H9 (cell line): ENCODE measurements around the gene HESX1. TPM values are rescaled to one million over a fixed set of nuclear protein-coding genes. Genes with fewer than 3 reads are reported as not detected.

Source experiments
- DNase-seq: peaks from one replicate; pipeline ENCODE4 v3.0.0-alpha.2; 2017
- H2AFZ ChIP-seq: one replicate; pipeline ENCODE4 v1.6.1; 2013; ENCODE audit warnings: mild to moderate bottlenecking, low read length, control low read depth, moderate library complexity
- H2AK5ac ChIP-seq: 2 replicates; pipeline ENCODE4 v1.6.1; 2013; ENCODE audit warnings: low read length, control low read depth, mixed read lengths; ENCODE audit not compliant: insufficient read length
- H2BK120ac ChIP-seq: one replicate; pipeline ENCODE4 v1.6.1; 2013; ENCODE audit warnings: low read depth, mild to moderate bottlenecking, low read length, control low read depth, inconsistent platforms; ENCODE audit not compliant: poor library complexity, severe bottlenecking
- H2BK12ac ChIP-seq: 2 replicates; pipeline ENCODE4 v1.6.1; 2013; ENCODE audit warnings: low read length, control low read depth, mixed read lengths, low read depth; ENCODE audit not compliant: insufficient read length
- H2BK15ac ChIP-seq: 2 replicates; pipeline ENCODE4 v1.6.1; 2013; ENCODE audit warnings: low read depth, low read length, control low read depth
- H2BK20ac ChIP-seq: one replicate; pipeline ENCODE4 v1.6.1; 2013; ENCODE audit warnings: low read depth, mild to moderate bottlenecking, low read length, control low read depth, inconsistent platforms; ENCODE audit not compliant: poor library complexity, severe bottlenecking
- H2BK5ac ChIP-seq: 2 replicates; pipeline ENCODE4 v1.6.1; 2013; ENCODE audit warnings: low read length, control low read depth, mixed read lengths; ENCODE audit not compliant: insufficient read length
- H3K14ac ChIP-seq: 2 replicates; pipeline ENCODE4 v1.6.1; 2013; ENCODE audit warnings: low read length, control low read depth; ENCODE audit not compliant: insufficient read depth
- H3K18ac ChIP-seq: 2 replicates; pipeline ENCODE4 v1.6.1; 2013; ENCODE audit warnings: low read depth, mild to moderate bottlenecking, mixed read lengths, low read length, control low read depth; ENCODE audit not compliant: insufficient read length
- H3K23ac ChIP-seq: 2 replicates; pipeline ENCODE4 v1.6.1; 2013; ENCODE audit warnings: low read length, control low read depth, mixed read lengths, low read depth; ENCODE audit not compliant: insufficient read length
- H3K23me2 ChIP-seq: 2 replicates; pipeline ENCODE4 v1.6.1; 2013; ENCODE audit warnings: low read depth, mild to moderate bottlenecking, mixed read lengths, low read length, control low read depth; ENCODE audit not compliant: insufficient read length, poor library complexity, severe bottlenecking
- H3K27ac ChIP-seq: 2 replicates; pipeline ENCODE4 v1.5.1; 2013; ENCODE audit warnings: low read length, control low read depth, mixed read lengths, low read depth; ENCODE audit not compliant: insufficient read length
- H3K27me3 ChIP-seq: 2 replicates; pipeline ENCODE4 v1.6.1; 2013; ENCODE audit warnings: low read length, control low read depth, inconsistent platforms; ENCODE audit not compliant: insufficient read depth
- H3K4ac ChIP-seq: 2 replicates; pipeline ENCODE4 v1.6.1; 2013; ENCODE audit warnings: low read depth, mild to moderate bottlenecking, control low read depth, inconsistent platforms, low read length, moderate library complexity
- H3K4me1 ChIP-seq: 2 replicates; pipeline ENCODE4 v1.6.1; 2013; ENCODE audit warnings: low read length, control low read depth, inconsistent platforms; ENCODE audit not compliant: insufficient read depth
- H3K4me2 ChIP-seq: 2 replicates; pipeline ENCODE4 v1.6.1; 2013; ENCODE audit warnings: low read length, control low read depth, mixed read lengths; ENCODE audit not compliant: insufficient read length, insufficient read depth
- H3K56ac ChIP-seq: 2 replicates; pipeline ENCODE4 v1.6.1; 2013; ENCODE audit warnings: low read depth, mild to moderate bottlenecking, mixed read lengths, low read length, control low read depth; ENCODE audit not compliant: insufficient read length
- H3K79me1 ChIP-seq: 2 replicates; pipeline ENCODE4 v1.6.1; 2013; ENCODE audit warnings: low read depth, mild to moderate bottlenecking, moderate library complexity, low read length, control low read depth, inconsistent platforms; ENCODE audit not compliant: insufficient read depth, poor library complexity, severe bottlenecking
- H3K79me2 ChIP-seq: 2 replicates; pipeline ENCODE4 v1.6.1; 2013; ENCODE audit warnings: low read length, control low read depth, inconsistent platforms; ENCODE audit not compliant: insufficient read depth
- H3K9ac ChIP-seq: 2 replicates; pipeline ENCODE4 v1.6.1; 2013; ENCODE audit warnings: low read length, control low read depth, mixed read lengths; ENCODE audit not compliant: insufficient read length; ENCODE audit errors: extremely low read depth
- H3K9me3 ChIP-seq: one replicate; pipeline ENCODE4 v1.6.1; 2013; ENCODE audit warnings: low read depth, low read length, inconsistent platforms; ENCODE audit not compliant: control insufficient read depth
- H3T11ph ChIP-seq: one replicate; pipeline ENCODE4 v1.6.1; 2013; ENCODE audit warnings: mild to moderate bottlenecking, low read length, control low read depth, inconsistent platforms
- H4K20me1 ChIP-seq: one replicate; pipeline ENCODE4 v1.6.1; 2013; ENCODE audit not compliant: control insufficient read depth, insufficient read length, insufficient read depth
- H4K5ac ChIP-seq: 2 replicates; pipeline ENCODE4 v1.6.1; 2013; ENCODE audit warnings: low read depth, mild to moderate bottlenecking, mixed read lengths, low read length, control low read depth; ENCODE audit not compliant: insufficient read length
- H4K8ac ChIP-seq: replicated peaks from 2 replicates; pipeline ENCODE4 v1.6.1; 2013; ENCODE audit warnings: low read length, control low read depth, mixed read lengths, low read depth; ENCODE audit not compliant: insufficient read length
- H4K91ac ChIP-seq: 2 replicates; pipeline ENCODE4 v1.6.1; 2013; ENCODE audit warnings: low read depth, mild to moderate bottlenecking, moderate library complexity, mixed read lengths, low read length, control low read depth; ENCODE audit not compliant: insufficient read length
- H3K27ac Mint-ChIP-seq, 3 experiments: 2 replicates in 2 of 3; 3 replicates in 1 of 3; pipeline ENCODE4 v1.8.0; 2020 to 2021; ENCODE audit warnings: mixed read lengths in 3 of 3, mild to moderate bottlenecking in 1 of 3, moderate library complexity in 1 of 3
- H3K27me3 Mint-ChIP-seq: 2 replicates; pipeline ENCODE4 v1.8.0; 2021; ENCODE audit warnings: low read depth, mild to moderate bottlenecking, moderate library complexity, mixed read lengths
- H3K36me3 Mint-ChIP-seq, 3 experiments: 2 replicates in 2 of 3; 3 replicates in 1 of 3; pipeline ENCODE4 v1.8.0; 2020 to 2021; ENCODE audit warnings: low read depth in 3 of 3, mixed read lengths in 3 of 3; ENCODE audit not compliant: insufficient read depth in 1 of 3
- H3K4me1 Mint-ChIP-seq, 2 experiments: 2 replicates each; pipeline ENCODE4 v1.8.0; 2020; ENCODE audit warnings: mixed read lengths in 2 of 2
- H3K4me3 Mint-ChIP-seq, 2 experiments: 2 replicates in 1 of 2; 3 replicates in 1 of 2; pipeline ENCODE4 v1.8.0; 2020 to 2021; ENCODE audit warnings: mild to moderate bottlenecking in 2 of 2, mixed read lengths in 2 of 2, moderate library complexity in 1 of 2
- H3K9me3 Mint-ChIP-seq, 2 experiments: 2 replicates in 1 of 2; 3 replicates in 1 of 2; pipeline ENCODE4 v1.8.0; 2020; ENCODE audit warnings: mild to moderate bottlenecking in 2 of 2, mixed read lengths in 2 of 2, moderate library complexity in 1 of 2
- WGBS: extraction: QIAGEN DNeasy Blood & Tissue Kit; methylation state at CpG from one replicate; pipeline ENCODE4 v1.1.7; 2013; ENCODE audit warnings: missing lambda C conversion rate, low lambda C conversion rate, mixed read lengths; ENCODE audit not compliant: insufficient read length; ENCODE audit errors: extremely low coverage; 5-methylcytosine and 5-hydroxymethylcytosine counted together
- total RNA-seq: library from RNA; stranded (reverse); gene quantifications from 2 replicates; pipeline ENCODE4 v1.2.1, GENCODE V29; 2021
- TF ChIP-seq, protein P1 (sequence below): fragments of 200-600 bp; sonication (generic); conservative IDR thresholded peaks from 3 replicates; pipeline ENCODE4 v1.8.0; 2021; ENCODE audit warnings: antibody characterized with exemption, mild to moderate bottlenecking

HESX1 gene
- total RNA-seq, 1 experiment from 2014 or later, result 28.4 TPM

GRCh38 chr3:57166660-57167059, 33.1 kb downstream of the HESX1 start:
- Mint-ChIP-seq H3K27me3 (peaks cover 53% of the 10 kb centered on the region), H3K36me3 (peaks cover 0 to 6% (median 3%) of the 10 kb centered on the region in 3 experiments; a peak in 3 of 7 replicates), H3K4me1 (peaks cover 40 to 44% of the 10 kb centered on the region in 2 experiments), H3K9me3 (no peaks in the 10 kb centered on the region; a peak in 1 of 5 replicates), H3K27ac (no peak overlapping the region; a peak in 1 of 7 replicates), H3K4me3 (no peak overlapping the region)
- Histone ChIP-seq H3K27ac (no peak overlapping the region), H2BK15ac (no peak overlapping the region), H3K56ac (no peak overlapping the region), H2BK5ac (no peak overlapping the region), H3K23ac (no peak overlapping the region), H3K79me1 (no peaks in the 10 kb centered on the region), H4K91ac (no peak overlapping the region), H3K9ac (no peak overlapping the region), H3K27me3 (no peaks in the 10 kb centered on the region; the same call in 1 of the 2 replicates), H3K4me2 (no peak overlapping the region), H2BK12ac (no peak overlapping the region), H3K23me2 (peaks cover 9% of the 10 kb centered on the region), H3K9me3 (no peaks in the 10 kb centered on the region), H3K14ac (no peak overlapping the region), H2AK5ac (no peak overlapping the region), H3K4me1 (peaks cover 19% of the 10 kb centered on the region), H3K18ac (no peak overlapping the region), H3T11ph (no peak overlapping the region), H2BK120ac (no peak overlapping the region), H4K8ac (no peak overlapping the region), H2BK20ac (no peak overlapping the region), H4K20me1 (no peaks in the 10 kb centered on the region), H3K79me2 (peaks cover 7% of the 10 kb centered on the region; the same call in 1 of the 2 replicates), H2AFZ (no peak overlapping the region), H3K4ac (no peak overlapping the region), H4K5ac (no peak overlapping the region)
- TF ChIP-seq, protein P1, sequence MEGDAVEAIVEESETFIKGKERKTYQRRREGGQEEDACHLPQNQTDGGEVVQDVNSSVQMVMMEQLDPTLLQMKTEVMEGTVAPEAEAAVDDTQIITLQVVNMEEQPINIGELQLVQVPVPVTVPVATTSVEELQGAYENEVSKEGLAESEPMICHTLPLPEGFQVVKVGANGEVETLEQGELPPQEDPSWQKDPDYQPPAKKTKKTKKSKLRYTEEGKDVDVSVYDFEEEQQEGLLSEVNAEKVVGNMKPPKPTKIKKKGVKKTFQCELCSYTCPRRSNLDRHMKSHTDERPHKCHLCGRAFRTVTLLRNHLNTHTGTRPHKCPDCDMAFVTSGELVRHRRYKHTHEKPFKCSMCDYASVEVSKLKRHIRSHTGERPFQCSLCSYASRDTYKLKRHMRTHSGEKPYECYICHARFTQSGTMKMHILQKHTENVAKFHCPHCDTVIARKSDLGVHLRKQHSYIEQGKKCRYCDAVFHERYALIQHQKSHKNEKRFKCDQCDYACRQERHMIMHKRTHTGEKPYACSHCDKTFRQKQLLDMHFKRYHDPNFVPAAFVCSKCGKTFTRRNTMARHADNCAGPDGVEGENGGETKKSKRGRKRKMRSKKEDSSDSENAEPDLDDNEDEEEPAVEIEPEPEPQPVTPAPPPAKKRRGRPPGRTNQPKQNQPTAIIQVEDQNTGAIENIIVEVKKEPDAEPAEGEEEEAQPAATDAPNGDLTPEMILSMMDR, result no peak
- WGBS, result no CpG with 5 or more reads among the region's 2 CpGs
- no peak for DNase-seq
